ENCODE measurements around the gene EPAS1.

EPAS1 gene

DNA sequence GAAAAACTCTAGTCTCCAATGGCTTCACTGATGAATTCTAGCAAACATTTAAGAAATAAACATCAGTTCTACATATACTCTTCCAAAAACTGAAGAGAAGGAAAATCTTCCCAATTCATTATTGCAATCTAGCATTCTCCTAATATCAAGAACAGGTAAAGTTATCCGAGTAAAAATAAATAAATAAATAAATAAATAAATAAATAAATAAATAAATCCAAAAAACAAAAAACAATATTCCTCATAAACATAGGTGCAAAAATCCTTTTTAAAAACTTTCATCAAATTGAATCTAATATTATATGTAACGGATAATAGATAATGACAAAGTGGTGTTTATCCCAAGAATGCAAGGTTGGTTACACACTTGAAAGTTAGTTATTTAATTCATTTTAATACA, 123.7 kb downstream of the EPAS1 start:
- no peaks in the 10 kb centered on the region for H3K4me1 ChIP-seq (ENCODE audit: control insufficient read depth, insufficient read depth, low read length, unreplicated experiment)
- no peak overlapping the region for H3K4me3 ChIP-seq (ENCODE audit: low read depth, low read length)
- H3K79me2 ChIP-seq (ENCODE audit: control insufficient read depth, insufficient read depth, low read length, unreplicated experiment) = no peaks in the 10 kb centered on the region
- no peaks in the 10 kb centered on the region for H3K36me3 ChIP-seq (ENCODE audit: insufficient read depth, low read length)
- no peaks in the 10 kb centered on the region for H3K27me3 ChIP-seq (ENCODE audit: insufficient read depth, low read length)
- H3K27ac ChIP-seq (ENCODE audit: low read depth, low read length) = no peak overlapping the region
- H2AFZ ChIP-seq (ENCODE audit: low read length, unreplicated experiment) = no peak overlapping the region

GRCh38 chr2:46421361-46421760, 124.2 kb downstream of the EPAS1 start:
- Histone ChIP-seq H3K36me3 (ENCODE audit: insufficient read depth, low read length) (no peaks in the 10 kb centered on the region), H3K4me1 (ENCODE audit: control insufficient read depth, insufficient read depth, low read length, unreplicated experiment) (no peaks in the 10 kb centered on the region), H2AFZ (ENCODE audit: low read length, unreplicated experiment) (no peak overlapping the region), H3K27ac (ENCODE audit: low read depth, low read length) (no peak overlapping the region), H3K79me2 (ENCODE audit: control insufficient read depth, insufficient read depth, low read length, unreplicated experiment) (no peaks in the 10 kb centered on the region), H3K4me3 (ENCODE audit: low read depth, low read length) (no peak overlapping the region), H3K27me3 (ENCODE audit: insufficient read depth, low read length) (no peaks in the 10 kb centered on the region)

DNA sequence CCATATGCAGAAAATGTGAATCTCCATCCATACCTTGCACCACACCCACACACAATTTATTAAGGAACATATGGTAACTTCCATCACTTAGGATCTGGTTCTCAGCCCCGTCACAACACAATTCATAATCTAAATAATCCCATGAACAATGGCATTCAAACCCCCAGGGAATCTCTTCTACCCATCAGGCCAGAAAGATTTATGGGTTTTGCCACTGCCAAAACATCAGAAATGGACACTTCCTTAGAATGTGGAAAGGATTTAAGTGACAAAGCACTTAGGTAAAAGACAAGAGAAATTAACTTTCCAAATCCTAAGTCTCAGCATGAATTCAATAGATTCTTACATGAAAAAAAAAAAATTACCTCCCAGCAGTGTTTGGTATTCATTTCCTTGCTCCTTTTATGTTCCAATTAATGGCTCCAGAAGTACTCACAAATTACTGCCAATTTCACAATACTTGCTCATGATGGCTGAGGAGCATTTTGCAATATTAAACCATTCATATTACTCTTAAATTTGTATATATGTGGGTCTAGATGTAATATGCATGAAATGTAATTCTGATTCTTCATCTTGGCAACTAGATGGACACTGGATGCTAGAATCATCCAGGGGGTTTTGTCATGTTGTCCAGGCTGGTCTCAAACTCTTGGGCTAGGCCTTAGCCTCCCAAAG, 125.6 kb downstream of the EPAS1 start:
- Histone ChIP-seq H3K27ac (ENCODE audit: low read depth, low read length) (no peak overlapping the region), H3K4me1 (ENCODE audit: control insufficient read depth, insufficient read depth, low read length, unreplicated experiment) (no peaks in the 10 kb centered on the region), H2AFZ (ENCODE audit: low read length, unreplicated experiment) (no peak overlapping the region), H3K36me3 (ENCODE audit: insufficient read depth, low read length) (no peaks in the 10 kb centered on the region), H3K4me3 (ENCODE audit: low read depth, low read length) (no peak overlapping the region), H3K27me3 (ENCODE audit: insufficient read depth, low read length) (no peaks in the 10 kb centered on the region), H3K79me2 (ENCODE audit: control insufficient read depth, insufficient read depth, low read length, unreplicated experiment) (no peaks in the 10 kb centered on the region)

DNA sequence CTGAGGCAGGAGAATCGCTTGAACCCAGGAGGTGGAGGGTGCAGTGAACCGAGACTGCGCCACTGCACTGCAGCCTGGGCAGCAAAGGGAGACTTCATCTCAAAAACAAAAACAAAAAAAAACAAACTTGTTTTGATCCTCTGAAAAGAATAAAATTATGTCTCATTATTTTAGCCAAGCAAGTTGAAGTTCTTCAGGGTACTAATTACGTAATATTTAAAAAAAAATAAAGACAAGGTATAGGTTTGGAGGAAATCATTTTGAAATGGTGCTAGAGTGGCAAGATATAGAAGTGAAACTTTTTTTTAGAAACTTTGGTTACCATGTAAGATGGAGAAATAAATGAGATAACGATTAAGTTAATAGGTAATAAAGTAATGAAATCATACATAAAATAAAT, 127.7 kb downstream of the EPAS1 start:
- H3K4me3 ChIP-seq (ENCODE audit: low read depth, low read length) = no peak overlapping the region
- no peaks in the 10 kb centered on the region for H3K27me3 ChIP-seq (ENCODE audit: insufficient read depth, low read length)
- no peak overlapping the region for H3K27ac ChIP-seq (ENCODE audit: low read depth, low read length)
- no peak overlapping the region for H2AFZ ChIP-seq (ENCODE audit: low read length, unreplicated experiment)
- H3K36me3 ChIP-seq (ENCODE audit: insufficient read depth, low read length) = no peaks in the 10 kb centered on the region
- no peaks in the 10 kb centered on the region for H3K4me1 ChIP-seq (ENCODE audit: control insufficient read depth, insufficient read depth, low read length, unreplicated experiment)
- no peaks in the 10 kb centered on the region for H3K79me2 ChIP-seq (ENCODE audit: control insufficient read depth, insufficient read depth, low read length, unreplicated experiment)

DNA sequence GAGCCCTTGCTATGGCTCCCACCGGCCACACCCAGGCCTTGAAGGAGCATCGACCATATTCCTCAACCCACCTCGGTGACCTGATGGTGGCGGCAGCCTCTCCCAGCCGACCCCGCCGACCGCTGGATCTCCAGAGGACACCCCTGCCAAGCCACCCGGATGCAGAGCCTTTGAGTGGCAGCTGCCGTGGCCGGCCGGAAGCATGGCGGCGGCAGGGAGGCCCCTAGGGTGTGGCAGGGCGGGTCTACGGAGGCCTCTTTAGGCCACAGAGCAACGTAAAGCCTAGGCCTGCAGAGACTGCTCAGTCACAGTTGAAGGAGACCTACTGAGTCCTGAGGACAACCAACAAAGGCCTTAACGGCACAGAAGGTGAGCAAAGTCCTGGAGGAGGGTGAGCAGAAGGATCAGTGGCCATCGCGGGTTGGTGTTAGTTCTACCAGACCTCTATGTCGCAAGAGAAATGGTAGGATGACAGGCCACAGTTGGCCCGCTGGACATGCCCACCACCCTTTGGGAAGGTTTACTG, 131.8 kb downstream of the EPAS1 start:
- no peak overlapping the region for H3K27ac ChIP-seq (ENCODE audit: low read depth, low read length)
- no peaks in the 10 kb centered on the region for H3K79me2 ChIP-seq (ENCODE audit: control insufficient read depth, insufficient read depth, low read length, unreplicated experiment)
- peaks cover 3% of the 10 kb centered on the region; the same call in 1 of the 2 replicates for H3K27me3 ChIP-seq (ENCODE audit: insufficient read depth, low read length)
- no peaks in the 10 kb centered on the region for H3K36me3 ChIP-seq (ENCODE audit: insufficient read depth, low read length)
- H3K4me1 ChIP-seq (ENCODE audit: control insufficient read depth, insufficient read depth, low read length, unreplicated experiment) = no peaks in the 10 kb centered on the region
- no peak overlapping the region for H2AFZ ChIP-seq (ENCODE audit: low read length, unreplicated experiment)
- H3K4me3 ChIP-seq (ENCODE audit: low read depth, low read length) = no peak overlapping the region

GRCh38 chr2:46430413-46430812, 133.2 kb downstream of the EPAS1 start:
- H3K27ac ChIP-seq (ENCODE audit: low read depth, low read length) = no peak overlapping the region
- peaks cover 12% of the 10 kb centered on the region; the same call in 1 of the 2 replicates for H3K27me3 ChIP-seq (ENCODE audit: insufficient read depth, low read length)
- no peaks in the 10 kb centered on the region for H3K36me3 ChIP-seq (ENCODE audit: insufficient read depth, low read length)
- H3K4me1 ChIP-seq (ENCODE audit: control insufficient read depth, insufficient read depth, low read length, unreplicated experiment) = no peaks in the 10 kb centered on the region
- H2AFZ ChIP-seq (ENCODE audit: low read length, unreplicated experiment) = no peak overlapping the region
- H3K79me2 ChIP-seq (ENCODE audit: control insufficient read depth, insufficient read depth, low read length, unreplicated experiment) = no peaks in the 10 kb centered on the region
- no peak overlapping the region for H3K4me3 ChIP-seq (ENCODE audit: low read depth, low read length)

DNA sequence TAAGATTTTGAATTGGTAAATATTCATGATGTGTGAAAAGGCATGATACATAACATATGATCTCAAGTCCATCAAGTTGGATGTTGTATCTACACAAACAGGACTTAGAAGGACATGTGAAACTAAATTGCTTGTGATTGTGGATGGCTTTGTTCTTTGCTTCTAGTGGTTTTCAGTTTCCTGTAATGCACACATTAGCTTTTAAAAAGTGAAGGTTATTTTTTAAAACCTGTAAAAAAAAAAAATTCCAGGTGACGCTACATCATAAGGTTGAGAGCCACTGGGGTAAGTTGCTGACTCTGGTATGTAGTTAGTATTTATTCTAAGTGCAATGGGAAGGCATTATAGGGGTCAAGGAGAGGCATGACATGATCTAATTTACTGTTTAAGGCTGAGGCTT, 133.8 kb downstream of the EPAS1 start:
- H2AFZ ChIP-seq (ENCODE audit: low read length, unreplicated experiment) = no peak overlapping the region
- no peak overlapping the region for H3K4me3 ChIP-seq (ENCODE audit: low read depth, low read length)
- no peaks in the 10 kb centered on the region for H3K4me1 ChIP-seq (ENCODE audit: control insufficient read depth, insufficient read depth, low read length, unreplicated experiment)
- H3K36me3 ChIP-seq (ENCODE audit: insufficient read depth, low read length) = no peaks in the 10 kb centered on the region
- H3K27me3 ChIP-seq (ENCODE audit: insufficient read depth, low read length) = peaks cover 12% of the 10 kb centered on the region; the same call in 1 of the 2 replicates
- no peak overlapping the region for H3K27ac ChIP-seq (ENCODE audit: low read depth, low read length)
- H3K79me2 ChIP-seq (ENCODE audit: control insufficient read depth, insufficient read depth, low read length, unreplicated experiment) = no peaks in the 10 kb centered on the region

GRCh38 chr2:46431481-46432235, 134.5 kb downstream of the EPAS1 start:
- H3K27me3 ChIP-seq (ENCODE audit: insufficient read depth, low read length) = peaks cover 12% of the 10 kb centered on the region; the same call in 1 of the 2 replicates
- no peaks in the 10 kb centered on the region for H3K79me2 ChIP-seq (ENCODE audit: control insufficient read depth, insufficient read depth, low read length, unreplicated experiment)
- H2AFZ ChIP-seq (ENCODE audit: low read length, unreplicated experiment) = no peak overlapping the region
- H3K27ac ChIP-seq (ENCODE audit: low read depth, low read length) = no peak overlapping the region
- H3K36me3 ChIP-seq (ENCODE audit: insufficient read depth, low read length) = no peaks in the 10 kb centered on the region
- no peaks in the 10 kb centered on the region for H3K4me1 ChIP-seq (ENCODE audit: control insufficient read depth, insufficient read depth, low read length, unreplicated experiment)
- H3K4me3 ChIP-seq (ENCODE audit: low read depth, low read length) = no peak overlapping the region

DNA sequence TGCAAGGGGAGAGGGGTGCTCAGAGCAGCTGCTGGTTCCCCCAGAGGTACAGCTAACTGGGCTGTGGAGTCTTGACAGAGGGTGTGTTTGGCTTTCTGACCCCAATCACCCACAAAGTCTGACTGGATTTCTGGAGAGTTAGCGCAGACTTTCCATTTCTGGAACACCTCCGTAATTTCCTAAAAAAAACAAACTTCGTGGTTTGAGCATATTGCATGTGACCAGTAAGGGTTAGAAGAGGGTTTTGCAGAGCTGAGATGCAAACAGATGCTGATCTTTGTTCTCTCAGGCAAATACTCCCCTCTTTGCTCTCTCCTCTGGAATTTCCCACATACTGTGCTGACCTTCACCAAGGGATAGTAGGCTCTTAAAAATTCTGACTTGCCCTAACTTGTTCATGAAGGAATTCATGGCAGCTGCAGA, 137.7 kb downstream of the EPAS1 start:
- Histone ChIP-seq H3K4me3 (ENCODE audit: low read depth, low read length) (no peak overlapping the region), H3K79me2 (ENCODE audit: control insufficient read depth, insufficient read depth, low read length, unreplicated experiment) (no peaks in the 10 kb centered on the region), H3K4me1 (ENCODE audit: control insufficient read depth, insufficient read depth, low read length, unreplicated experiment) (no peaks in the 10 kb centered on the region), H3K36me3 (ENCODE audit: insufficient read depth, low read length) (no peaks in the 10 kb centered on the region), H3K27ac (ENCODE audit: low read depth, low read length) (no peak overlapping the region), H3K27me3 (ENCODE audit: insufficient read depth, low read length) (peaks cover 12% of the 10 kb centered on the region), H2AFZ (ENCODE audit: low read length, unreplicated experiment) (no peak overlapping the region)

DNA sequence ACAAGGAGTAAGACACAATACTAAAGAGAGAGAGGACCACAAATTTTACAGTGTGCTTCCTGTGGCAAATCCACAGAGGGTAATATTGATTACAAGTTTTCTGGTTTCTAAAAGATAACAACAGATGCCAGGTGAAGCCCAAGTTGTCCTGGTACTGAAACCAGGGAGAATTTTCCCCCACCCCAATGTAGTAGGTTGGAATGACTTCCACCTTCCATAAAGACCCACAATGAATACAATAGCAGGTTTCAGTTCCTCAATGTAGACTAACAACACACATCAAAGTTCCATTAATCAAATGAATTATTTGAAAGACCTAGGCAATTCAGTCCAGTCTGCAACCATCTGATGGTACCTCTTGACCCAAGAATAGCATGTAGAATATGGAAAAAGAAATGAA, 138.1 kb downstream of the EPAS1 start:
- Histone ChIP-seq H3K4me3 (ENCODE audit: low read depth, low read length) (no peak overlapping the region), H2AFZ (ENCODE audit: low read length, unreplicated experiment) (no peak overlapping the region), H3K27ac (ENCODE audit: low read depth, low read length) (no peak overlapping the region), H3K79me2 (ENCODE audit: control insufficient read depth, insufficient read depth, low read length, unreplicated experiment) (no peaks in the 10 kb centered on the region), H3K36me3 (ENCODE audit: insufficient read depth, low read length) (no peaks in the 10 kb centered on the region), H3K4me1 (ENCODE audit: control insufficient read depth, insufficient read depth, low read length, unreplicated experiment) (no peaks in the 10 kb centered on the region), H3K27me3 (ENCODE audit: insufficient read depth, low read length) (peaks cover 12% of the 10 kb centered on the region)
